Keratinocyte (primary cell): ENCODE data around the gene GREB1. TPM values are rescaled to one million over a fixed set of nuclear protein-coding genes. Genes with fewer than 3 reads are reported as not detected.

Experiments
- DNase-seq: peaks from one replicate; pipeline ENCODE4 v3.0.0-alpha.2; 2011; ENCODE audit warnings: low read depth, missing footprints, low spot score
- FAIRE-seq: peaks from 2 replicates; lab custom pipeline; 2011; peaks lifted over from hg19 to GRCh38; lab: Jason Lieb, UNC
- H2AFZ ChIP-seq: 2 replicates; pipeline ENCODE4 v1.6.0; 2012; ENCODE audit warnings: low read length, control low read depth, inconsistent platforms; ENCODE audit not compliant: control insufficient read depth
- H3K27ac ChIP-seq: 2 replicates; pipeline ENCODE4 v1.5.1; 2011; ENCODE audit warnings: low read length; ENCODE audit not compliant: control insufficient read depth, insufficient read depth
- H3K27me3 ChIP-seq: 3 replicates; pipeline ENCODE4 v1.6.0; 2011; ENCODE audit warnings: low read length; ENCODE audit not compliant: control insufficient read depth, insufficient read depth; ENCODE audit errors: extremely low read depth
- H3K36me3 ChIP-seq, 2 experiments: 2 replicates in 1 of 2; 3 replicates in 1 of 2; pipeline ENCODE4 v1.5.1; 2011; ENCODE audit warnings: low read length in 2 of 2, mild to moderate bottlenecking in 1 of 2; ENCODE audit not compliant: control insufficient read depth in 2 of 2, insufficient read depth in 2 of 2; ENCODE audit errors: extremely low read depth in 1 of 2
- H3K4me1 ChIP-seq: 3 replicates; pipeline ENCODE4 v1.5.1; 2011; ENCODE audit warnings: low read length; ENCODE audit not compliant: control insufficient read depth, insufficient read depth; ENCODE audit errors: extremely low read depth
- H3K4me2 ChIP-seq: 3 replicates; pipeline ENCODE4 v1.6.0; 2011; ENCODE audit warnings: low read depth, low read length; ENCODE audit not compliant: control insufficient read depth, insufficient read depth; ENCODE audit errors: extremely low read depth
- H3K4me3 ChIP-seq, 3 experiments: fragments of 200-600 bp in 1 of 3; sonication (generic) in 1 of 3; 2 replicates in 2 of 3; 3 replicates in 1 of 3; pipeline ENCODE4 v1.5.1; 2011 to 2016; ENCODE audit warnings: low read length in 3 of 3, mild to moderate bottlenecking in 3 of 3, control low read depth in 2 of 3, inconsistent platforms in 1 of 3, low read depth in 1 of 3, mixed read lengths in 1 of 3, mixed run types in 1 of 3, moderate library complexity in 1 of 3; ENCODE audit not compliant: control insufficient read depth in 2 of 3, insufficient read depth in 2 of 3; ENCODE audit errors: extremely low read depth in 1 of 3
- H3K79me2 ChIP-seq: 2 replicates; pipeline ENCODE4 v1.6.0; 2012; ENCODE audit warnings: low read length; ENCODE audit not compliant: control insufficient read depth, insufficient read depth
- H3K9ac ChIP-seq: 3 replicates; pipeline ENCODE4 v1.6.0; 2011; ENCODE audit warnings: low read length; ENCODE audit not compliant: control insufficient read depth, insufficient read depth; ENCODE audit errors: extremely low read depth
- H3K9me1 ChIP-seq: 3 replicates; pipeline ENCODE4 v1.6.0; 2011; ENCODE audit warnings: low read length; ENCODE audit not compliant: control insufficient read depth, insufficient read depth; ENCODE audit errors: extremely low read depth
- H3K9me3 ChIP-seq: 2 replicates; pipeline ENCODE4 v1.5.1; 2012; ENCODE audit warnings: low read depth, low read length; ENCODE audit not compliant: control insufficient read depth
- H4K20me1 ChIP-seq: 3 replicates; pipeline ENCODE4 v1.6.0; 2011; ENCODE audit warnings: low read length; ENCODE audit not compliant: control insufficient read depth, insufficient read depth; ENCODE audit errors: extremely low read depth
- EZH2 ChIP-seq: IDR thresholded peaks from one replicate; pipeline ENCODE4 v1.6.1; 2012; ENCODE audit warnings: inconsistent platforms, mild to moderate bottlenecking, low read length, moderate library complexity
- dilution Hi-C: fragments of 300-500 bp; cut with MboI; formaldehyde crosslinking; loops from one replicate; pipeline ENCODE4 v1.7.0; 2020; ENCODE audit warnings: low sequenced_read_pairs; ENCODE audit not compliant: extremely low pct_ligation_motif_present
- polyA plus RNA-seq, 5 experiments: library from polyadenylated mRNA; depleted of rRNA in 3 of 5; stranded (reverse) in 3 of 5; stranded (forward) in 1 of 5; unstranded in 1 of 5; fragments of >200 nt; gene quantifications; 1 replicate in 1 of 5; 2 replicates in 3 of 5; 3 replicates in 1 of 5; pipeline versions ENCODE4 v1.2.1 to v1.2.3, GENCODE V29; 2011 to 2012; ENCODE audit warnings: missing spikeins in 2 of 5, low read depth in 1 of 5, low replicate concordance in 1 of 5
- TF ChIP-seq, protein P1 (sequence below), 3 experiments: IDR thresholded peaks in 1 of 3; conservative IDR thresholded peaks in 1 of 3; optimal IDR thresholded peaks in 1 of 3; 2 replicates in 2 of 3; 3 replicates in 1 of 3; pipeline versions ENCODE3 to v1.5.1; 2011; ENCODE audit warnings: low read length in 3 of 3, mild to moderate bottlenecking in 3 of 3, moderate library complexity in 2 of 3, control low read depth in 1 of 3, inconsistent platforms in 1 of 3; ENCODE audit not compliant: insufficient read depth in 2 of 3; ENCODE audit errors: extremely low read depth in 1 of 3

Gene GREB1
- polyA plus RNA-seq, 1 donor (not counting 4 experiments of a cell fraction or from before 2014, with no cell fraction given): 0.13 TPM

DNA sequence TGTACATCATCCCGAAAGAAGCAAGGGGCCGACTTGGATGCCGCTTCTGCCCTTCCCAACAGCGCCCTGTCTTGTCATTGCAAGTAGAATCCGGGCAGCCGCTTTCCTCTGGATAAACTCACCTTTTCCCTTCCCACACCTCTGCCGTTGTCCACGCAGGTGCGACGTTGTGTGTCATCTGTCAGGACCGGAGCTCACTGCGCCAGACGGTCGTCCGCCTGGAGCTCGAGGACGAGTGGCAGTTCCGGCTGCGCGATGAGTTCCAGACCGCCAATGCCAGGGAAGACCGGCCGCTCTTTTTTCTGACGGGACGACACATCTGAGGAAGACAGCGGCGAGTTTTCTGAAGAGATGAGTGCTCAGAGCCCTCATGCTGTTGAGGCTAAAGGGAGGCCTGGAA, 106.3 kb downstream of the GREB1 start:
- Histone ChIP-seq H3K79me2 (no peaks in the 10 kb centered on the region), H2AFZ (no peak overlapping the region), H3K4me1 (no peaks in the 10 kb centered on the region), H3K27me3 (peaks cover 12% of the 10 kb centered on the region), H3K27ac (no peak overlapping the region), H3K9ac (no peak overlapping the region), H3K36me3 (no peaks in the 10 kb centered on the region), H3K9me1 (no peaks in the 10 kb centered on the region), H3K4me2 (no peak overlapping the region), H3K9me3 (no peaks in the 10 kb centered on the region), H4K20me1 (no peaks in the 10 kb centered on the region), H3K4me3 (no peak overlapping the region)
- dilution Hi-C loops: no loop called here
- TF ChIP-seq, protein P1, sequence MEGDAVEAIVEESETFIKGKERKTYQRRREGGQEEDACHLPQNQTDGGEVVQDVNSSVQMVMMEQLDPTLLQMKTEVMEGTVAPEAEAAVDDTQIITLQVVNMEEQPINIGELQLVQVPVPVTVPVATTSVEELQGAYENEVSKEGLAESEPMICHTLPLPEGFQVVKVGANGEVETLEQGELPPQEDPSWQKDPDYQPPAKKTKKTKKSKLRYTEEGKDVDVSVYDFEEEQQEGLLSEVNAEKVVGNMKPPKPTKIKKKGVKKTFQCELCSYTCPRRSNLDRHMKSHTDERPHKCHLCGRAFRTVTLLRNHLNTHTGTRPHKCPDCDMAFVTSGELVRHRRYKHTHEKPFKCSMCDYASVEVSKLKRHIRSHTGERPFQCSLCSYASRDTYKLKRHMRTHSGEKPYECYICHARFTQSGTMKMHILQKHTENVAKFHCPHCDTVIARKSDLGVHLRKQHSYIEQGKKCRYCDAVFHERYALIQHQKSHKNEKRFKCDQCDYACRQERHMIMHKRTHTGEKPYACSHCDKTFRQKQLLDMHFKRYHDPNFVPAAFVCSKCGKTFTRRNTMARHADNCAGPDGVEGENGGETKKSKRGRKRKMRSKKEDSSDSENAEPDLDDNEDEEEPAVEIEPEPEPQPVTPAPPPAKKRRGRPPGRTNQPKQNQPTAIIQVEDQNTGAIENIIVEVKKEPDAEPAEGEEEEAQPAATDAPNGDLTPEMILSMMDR (optimal IDR thresholded peaks at IDR 0.05 in 1 of 3, IDR thresholded peaks at IDR 0.05 in 1 of 3, conservative IDR thresholded peaks at IDR 0.05 in 1 of 3; ENCODE audit: extremely low read depth in 1 of 3, insufficient read depth in 2 of 3, low read length in 3 of 3): no peak
- TF ChIP-seq EZH2: no peak
- no peak for FAIRE-seq
- DNase-seq: no peak

DNA sequence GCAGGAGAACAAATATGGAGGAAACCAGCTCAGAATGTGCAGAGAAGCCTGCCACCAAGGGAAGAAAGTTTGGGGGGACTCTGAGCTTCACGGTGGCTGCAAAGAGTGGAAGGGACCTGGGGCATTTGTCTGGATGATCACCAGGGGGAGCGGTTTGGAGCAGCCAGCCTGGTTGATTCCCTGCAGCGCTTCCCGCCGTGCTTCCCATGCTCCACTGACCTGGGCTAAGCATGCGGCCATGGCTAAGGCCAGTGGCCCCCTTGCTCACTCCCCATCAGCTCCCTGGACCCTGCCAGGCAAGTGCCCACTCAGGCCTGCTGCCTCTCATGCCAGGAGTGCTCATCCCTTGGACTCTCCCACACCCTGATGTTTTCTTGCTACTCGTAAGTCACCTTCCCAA, 109.1 kb downstream of the GREB1 start:
- Histone ChIP-seq H3K27me3 (peaks cover 9% of the 10 kb centered on the region), H3K79me2 (no peaks in the 10 kb centered on the region), H3K27ac (no peak overlapping the region), H3K36me3 (no peaks in the 10 kb centered on the region), H3K9me1 (no peaks in the 10 kb centered on the region), H3K4me2 (no peak overlapping the region), H4K20me1 (no peaks in the 10 kb centered on the region), H3K9me3 (no peaks in the 10 kb centered on the region), H3K4me3 (no peak overlapping the region), H2AFZ (no peak overlapping the region), H3K4me1 (no peaks in the 10 kb centered on the region), H3K9ac (no peak overlapping the region)
- FAIRE-seq: no peak
- TF ChIP-seq, protein P1 (optimal IDR thresholded peaks at IDR 0.05 in 1 of 3, IDR thresholded peaks at IDR 0.05 in 1 of 3, conservative IDR thresholded peaks at IDR 0.05 in 1 of 3; ENCODE audit: extremely low read depth in 1 of 3, insufficient read depth in 2 of 3, low read length in 3 of 3): peak in 2 of 3 experiments; percentile 9 to 11
- TF ChIP-seq EZH2: no peak
- dilution Hi-C loops: no loop called here
- DNase-seq: no peak
